IgD-negative memory B cell (primary cell): ENCODE measurements around the gene SEC14L5. TPM values are rescaled to one million over a fixed set of nuclear protein-coding genes. Genes with fewer than 3 reads are reported as not detected.
A peak's percentile ranks its signal among the peaks of the same experiment; 100 is the strongest.
"Not testable (repeated sequence)": the region's sequence is repeated elsewhere in the genome, so short reads cannot be mapped to it uniquely, and the experiment has no call there.

Experiments used
- H3K27ac Mint-ChIP-seq, 3 donors: one replicate each; pipeline ENCODE4 v1.8.0; 2020 to 2022; ENCODE audit warnings: mild to moderate bottlenecking in 3 of 3, mixed read lengths in 3 of 3, moderate library complexity in 1 of 3
- H3K27me3 Mint-ChIP-seq: one replicate; pipeline ENCODE4 v1.8.0; 2021; ENCODE audit warnings: mixed read lengths
- H3K36me3 Mint-ChIP-seq: one replicate; pipeline ENCODE4 v1.8.0; 2020; ENCODE audit warnings: mild to moderate bottlenecking, mixed read lengths
- H3K4me1 Mint-ChIP-seq, 3 donors: one replicate each; pipeline ENCODE4 v1.8.0; 2020 to 2022; ENCODE audit warnings: mixed read lengths in 3 of 3, mild to moderate bottlenecking in 1 of 3
- H3K4me3 Mint-ChIP-seq, 4 donors: one replicate each; pipeline ENCODE4 v1.8.0; 2020 to 2022; ENCODE audit warnings: mild to moderate bottlenecking in 4 of 4, mixed read lengths in 4 of 4, moderate library complexity in 3 of 4
- H3K9me3 Mint-ChIP-seq, 3 donors: one replicate each; pipeline ENCODE4 v1.8.0; 2020 to 2021; ENCODE audit warnings: mixed read lengths in 3 of 3, mild to moderate bottlenecking in 1 of 3
- polyA plus RNA-seq: library from polyadenylated mRNA; unstranded; fragments of 300-500 nt; fragmentation: Illumina TruSeq; gene quantifications from one replicate; pipeline ENCODE4 v1.2.3, GENCODE V29; 2021

Gene SEC14L5
- polyA plus RNA-seq, 1 donor from 2014 or later: 0.03 TPM

DNA sequence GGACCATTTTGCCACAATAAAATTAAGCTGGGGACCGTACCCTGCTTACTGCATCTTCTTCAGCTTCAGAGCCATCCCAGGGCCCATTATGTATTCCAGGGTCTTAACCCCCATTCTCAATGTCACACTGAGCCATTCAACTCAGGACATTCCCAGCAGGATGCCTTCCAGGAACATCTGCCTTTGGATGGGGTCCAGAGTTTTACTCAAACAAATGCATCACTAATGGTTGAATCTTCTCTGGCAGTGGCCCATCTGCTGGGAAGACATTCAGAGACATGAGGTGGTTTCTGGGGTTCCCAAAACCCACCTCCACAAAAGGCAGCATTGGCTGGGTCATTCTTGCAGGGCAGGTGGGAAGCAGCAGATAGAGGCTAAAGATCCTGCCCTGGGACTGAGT lies 3.4 kb upstream of the SEC14L5 start:
- Mint-ChIP-seq H3K27me3 (peaks cover 33% of the 10 kb centered on the region), H3K27ac (peak overlapping the region in 1 of 3 donors; percentile 40)

DNA sequence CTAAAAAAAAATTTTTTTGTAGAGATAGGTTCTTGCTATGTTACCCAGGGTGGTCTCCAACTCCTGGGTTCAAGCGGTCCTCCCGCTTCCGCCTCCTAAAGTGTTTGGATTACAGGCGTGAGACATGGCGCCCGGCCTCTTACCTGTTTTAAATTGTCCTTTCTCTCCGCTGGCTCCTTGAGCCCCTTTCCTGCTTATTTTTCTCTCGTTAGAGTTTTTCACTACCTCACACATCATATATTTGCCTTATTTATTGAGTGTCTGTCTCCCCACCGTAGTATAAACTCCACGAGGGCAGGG lies 760 bp upstream of the SEC14L5 start:
- peak overlapping the region in 2 of 3 donors; percentile 53 to 78 for H3K27ac Mint-ChIP-seq
- peaks cover 43% of the 10 kb centered on the region for H3K27me3 Mint-ChIP-seq
- H3K4me3 Mint-ChIP-seq: peak overlapping the region; percentile 50 to 70 (median 66)
- no peaks in the 10 kb centered on the region for H3K36me3 Mint-ChIP-seq
- H3K4me1 Mint-ChIP-seq: peaks cover 4 to 9% (median 5%) of the 10 kb centered on the region in 3 donors
- no peaks in the 10 kb centered on the region for H3K9me3 Mint-ChIP-seq

More for the DNA sequence above, 3.4 kb upstream of the SEC14L5 start:
- Mint-ChIP-seq H3K36me3 (no peaks in the 10 kb centered on the region), H3K4me3 (no peak overlapping the region), H3K4me1 (peaks cover 4 to 9% (median 5%) of the 10 kb centered on the region in 3 donors), H3K9me3 (no peaks in the 10 kb centered on the region)

DNA sequence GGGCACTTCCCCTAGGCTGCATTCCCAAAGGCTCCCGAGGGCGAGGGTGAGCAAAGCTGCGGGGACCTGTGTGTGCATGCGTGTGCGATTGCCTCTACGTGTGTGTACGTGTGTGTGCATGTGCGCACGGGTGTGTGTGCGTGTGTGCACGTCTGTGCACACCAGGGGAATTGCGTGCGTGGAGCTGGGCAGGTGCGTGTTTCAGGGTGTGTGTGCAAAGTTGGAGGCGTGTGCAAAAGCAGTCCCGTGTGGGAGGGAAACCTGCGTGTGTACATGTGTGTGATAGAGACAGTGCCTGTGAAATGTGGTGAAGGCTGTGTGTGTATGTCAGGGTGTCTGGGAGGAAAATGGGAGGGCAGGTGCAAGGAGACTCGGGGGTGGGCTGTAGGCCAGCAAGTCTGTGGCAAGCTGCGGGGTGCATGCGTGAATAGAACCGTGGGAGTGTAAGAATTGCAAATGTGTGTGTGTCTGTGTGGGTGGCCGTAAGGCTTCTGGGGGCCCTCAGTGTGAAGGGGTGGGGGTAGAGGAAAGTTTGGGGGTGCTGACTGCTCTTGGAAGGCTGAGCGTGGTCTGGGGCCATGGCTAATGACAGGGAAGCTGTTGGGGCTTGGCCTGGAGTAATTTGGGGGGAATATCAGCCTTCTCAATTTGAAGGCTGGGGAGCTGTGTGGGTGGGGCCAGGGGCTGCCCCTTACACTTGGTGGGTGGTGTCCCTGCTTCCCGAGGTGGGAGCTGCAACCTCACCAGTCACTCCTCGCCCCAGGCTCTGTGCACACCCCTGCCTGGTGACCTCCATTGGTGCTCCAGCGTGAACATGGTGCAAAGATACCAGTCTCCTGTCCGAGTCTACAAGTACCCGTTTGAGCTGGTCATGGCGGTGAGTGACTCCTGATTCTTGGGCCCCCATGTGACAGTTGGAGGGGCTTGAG lies 644 bp downstream of the SEC14L5 start:
- H3K4me1 Mint-ChIP-seq: peaks cover 4 to 9% (median 5%) of the 10 kb centered on the region in 3 donors
- H3K9me3 Mint-ChIP-seq: no peaks in the 10 kb centered on the region
- H3K27me3 Mint-ChIP-seq: peaks cover 45% of the 10 kb centered on the region
- H3K36me3 Mint-ChIP-seq: no peaks in the 10 kb centered on the region
- no peak overlapping the region for H3K27ac Mint-ChIP-seq
- H3K4me3 Mint-ChIP-seq: peak overlapping the region in 2 of 4 donors; percentile 52 to 82

DNA sequence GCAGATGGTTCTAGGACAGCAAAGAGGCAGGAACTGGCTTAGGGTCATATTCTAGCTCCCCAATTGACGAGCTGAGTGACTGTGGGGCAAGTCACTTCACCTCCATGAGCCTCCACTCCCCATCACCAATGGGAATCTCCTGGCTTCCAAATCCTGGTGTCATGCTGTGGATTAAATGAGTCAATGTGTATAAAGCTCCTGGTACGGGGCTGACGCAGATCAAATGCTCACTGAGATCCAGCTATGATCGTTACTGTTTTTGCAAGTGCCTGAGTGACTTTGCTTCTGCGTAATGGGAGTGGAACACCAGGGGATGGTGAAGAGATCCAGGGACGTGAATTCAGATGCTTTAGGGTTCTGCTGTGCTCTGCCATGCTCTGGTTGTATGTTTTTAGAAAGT lies 2.4 kb downstream of the SEC14L5 start:
- no peak overlapping the region for H3K4me3 Mint-ChIP-seq
- H3K9me3 Mint-ChIP-seq: no peaks in the 10 kb centered on the region
- peaks cover 4 to 9% (median 5%) of the 10 kb centered on the region in 3 donors for H3K4me1 Mint-ChIP-seq
- H3K27me3 Mint-ChIP-seq: peaks cover 38% of the 10 kb centered on the region
- no peak overlapping the region for H3K27ac Mint-ChIP-seq
- H3K36me3 Mint-ChIP-seq: no peaks in the 10 kb centered on the region

- H3K4me3 Mint-ChIP-seq: no peak overlapping the region
- no peaks in the 10 kb centered on the region for H3K9me3 Mint-ChIP-seq
- peaks cover 2 to 5% (median 4%) of the 10 kb centered on the region in 3 donors for H3K4me1 Mint-ChIP-seq
- H3K36me3 Mint-ChIP-seq: no peaks in the 10 kb centered on the region
- peaks cover 28% of the 10 kb centered on the region for H3K27me3 Mint-ChIP-seq
- H3K27ac Mint-ChIP-seq: no peak overlapping the region
These were observed 4.6 kb downstream of the SEC14L5 start for GRCh38 chr16:4962716-4963115.

DNA sequence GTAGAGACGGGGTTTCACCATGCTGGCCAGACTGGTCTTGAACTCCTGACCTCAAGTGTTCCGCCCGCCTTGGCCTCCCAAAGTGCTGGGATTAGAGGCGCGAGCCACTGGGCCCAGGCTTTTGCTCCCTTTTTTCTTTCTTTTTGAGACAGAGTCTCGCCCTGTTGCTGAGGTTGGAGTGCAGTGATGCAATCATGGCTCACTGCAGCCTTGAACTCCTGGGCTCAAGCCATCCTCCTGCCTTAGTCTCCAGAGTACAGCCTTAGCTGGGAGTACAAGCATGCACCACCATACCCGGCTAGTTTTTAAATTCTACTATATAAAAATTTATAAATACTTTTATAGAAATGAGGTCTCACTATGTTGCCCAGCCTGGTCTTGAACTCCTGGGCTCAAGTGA lies 5.4 kb downstream of the SEC14L5 start:
- not testable (repeated sequence) for H3K4me3 Mint-ChIP-seq, H3K27ac Mint-ChIP-seq, H3K36me3 Mint-ChIP-seq, H3K9me3 Mint-ChIP-seq, H3K4me1 Mint-ChIP-seq
- H3K27me3 Mint-ChIP-seq: peaks cover 26% of the 10 kb centered on the region

DNA sequence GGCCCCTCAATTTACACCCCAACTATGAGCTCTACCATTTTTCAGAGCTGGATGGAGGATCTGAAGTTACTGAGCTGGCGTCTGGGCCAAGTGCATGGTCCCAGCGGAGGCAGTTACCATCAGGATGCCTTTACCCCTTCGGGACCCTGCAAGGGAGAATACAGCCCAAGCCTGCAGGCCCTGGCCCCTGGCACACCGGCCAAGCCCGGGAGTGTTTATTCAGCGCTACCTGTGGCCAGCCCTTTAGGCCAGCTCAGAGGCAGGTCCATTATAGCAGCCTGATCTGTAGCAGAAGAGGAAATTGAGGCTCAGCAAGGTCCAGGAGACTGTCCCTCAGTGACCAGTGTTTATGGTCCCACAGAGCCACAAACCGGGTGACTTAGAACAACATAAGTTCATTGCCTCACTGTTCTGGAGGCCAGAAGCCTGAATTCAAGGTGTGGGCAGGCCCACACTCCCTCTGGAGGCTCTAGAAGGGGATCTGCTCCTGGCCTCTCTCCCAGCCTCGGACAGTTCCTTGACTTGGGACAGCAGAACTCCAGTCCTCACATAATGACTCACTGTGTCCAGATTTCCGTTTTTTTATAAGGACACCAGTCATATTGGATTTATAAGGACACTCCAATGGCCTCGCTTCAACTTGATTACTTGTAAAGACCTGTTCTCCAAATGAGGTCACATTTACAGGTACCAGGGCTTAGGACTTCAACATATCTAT lies 8.8 kb downstream of the SEC14L5 start:
- H3K9me3 Mint-ChIP-seq: no peaks in the 10 kb centered on the region
- H3K4me3 Mint-ChIP-seq: no peak overlapping the region
- peaks cover 11% of the 10 kb centered on the region for H3K27me3 Mint-ChIP-seq
- no peak overlapping the region for H3K27ac Mint-ChIP-seq
- H3K4me1 Mint-ChIP-seq: no peaks in the 10 kb centered on the region
- H3K36me3 Mint-ChIP-seq: no peaks in the 10 kb centered on the region

DNA sequence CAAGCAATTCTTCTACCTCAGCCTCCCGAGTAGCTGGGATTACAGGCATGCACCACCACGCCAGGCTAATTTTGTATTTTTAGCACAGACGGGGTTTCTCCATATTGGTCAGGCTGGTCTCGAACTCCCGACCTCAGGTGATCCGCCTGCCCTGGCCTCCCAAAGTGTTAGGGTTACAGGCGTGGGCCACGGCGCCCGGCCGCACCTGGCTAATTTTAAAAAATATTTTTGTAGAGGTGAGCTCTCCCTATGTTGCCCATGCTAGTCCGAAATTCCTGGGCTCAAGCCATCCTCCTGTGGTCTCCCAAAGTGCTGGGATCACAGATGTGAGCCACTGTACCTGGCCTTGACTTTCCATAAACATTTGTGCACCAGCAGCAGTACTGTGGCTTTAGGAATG lies 10.1 kb downstream of the SEC14L5 start:
- not testable (repeated sequence) for H3K36me3 Mint-ChIP-seq, H3K27ac Mint-ChIP-seq, H3K4me1 Mint-ChIP-seq, H3K4me3 Mint-ChIP-seq, H3K9me3 Mint-ChIP-seq
- H3K27me3 Mint-ChIP-seq: peaks cover 14% of the 10 kb centered on the region

DNA sequence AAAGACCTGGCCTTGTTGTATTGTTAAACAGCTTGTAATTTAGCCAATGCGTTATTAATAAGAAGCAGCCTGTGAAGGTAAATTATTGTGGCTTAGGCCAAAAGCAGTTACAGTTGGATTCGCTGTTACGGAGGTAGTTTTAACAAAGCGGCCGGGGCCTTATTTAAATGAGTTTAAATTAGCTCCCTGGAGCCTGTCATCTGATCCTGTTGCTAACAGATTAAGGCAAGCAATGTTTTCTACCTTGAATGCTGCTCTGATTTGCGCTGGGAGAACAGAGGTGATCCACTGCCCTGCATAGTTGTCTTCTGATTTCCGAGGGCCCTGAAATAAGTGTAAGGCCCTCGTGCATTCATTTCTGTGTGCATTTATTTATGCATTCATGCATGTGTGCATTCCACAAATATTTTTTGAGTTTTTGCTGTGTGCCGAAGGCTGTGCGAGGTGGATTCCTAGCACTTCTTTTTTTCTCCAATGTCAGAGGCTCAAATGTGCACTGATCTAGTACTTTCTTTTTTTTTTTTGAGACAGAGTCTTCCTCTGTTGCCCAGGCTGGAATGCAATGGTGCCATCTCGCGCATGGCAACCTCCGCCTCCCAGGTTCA lies 10.9 kb downstream of the SEC14L5 start:
- peaks cover 14% of the 10 kb centered on the region for H3K27me3 Mint-ChIP-seq
- no peak overlapping the region for H3K4me3 Mint-ChIP-seq
- H3K36me3 Mint-ChIP-seq: no peaks in the 10 kb centered on the region
- no peak overlapping the region for H3K27ac Mint-ChIP-seq
- peaks cover 0 to 3% (median 0%) of the 10 kb centered on the region in 3 donors for H3K9me3 Mint-ChIP-seq
- H3K4me1 Mint-ChIP-seq: no peaks in the 10 kb centered on the region

DNA sequence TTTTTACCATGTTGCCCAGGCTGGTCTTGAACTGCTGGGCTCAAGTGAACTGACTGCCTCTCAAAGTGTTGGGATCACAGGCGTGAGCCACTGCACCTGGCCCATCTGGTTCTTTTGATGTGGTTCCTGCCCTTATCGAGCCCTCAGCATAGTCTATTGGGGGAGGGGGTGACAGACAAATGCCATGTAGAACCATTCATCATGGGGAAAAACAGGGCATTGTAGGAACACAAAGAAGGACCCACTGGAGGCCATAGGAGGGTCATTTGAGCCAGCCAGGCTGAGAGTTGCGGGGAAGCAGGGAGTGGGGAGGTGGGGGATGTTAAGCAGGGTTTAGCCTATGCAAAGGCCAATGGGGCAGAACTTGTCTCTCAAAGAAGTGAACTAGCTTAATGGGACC lies 11.9 kb downstream of the SEC14L5 start:
- Mint-ChIP-seq H3K4me1 (no peaks in the 10 kb centered on the region), H3K9me3 (peaks cover 0 to 3% (median 0%) of the 10 kb centered on the region in 3 donors), H3K36me3 (no peaks in the 10 kb centered on the region), H3K27ac (no peak overlapping the region), H3K27me3 (peaks cover 14% of the 10 kb centered on the region), H3K4me3 (no peak overlapping the region)

- Mint-ChIP-seq H3K27ac (no peak overlapping the region), H3K4me3 (no peak overlapping the region), H3K27me3 (peaks cover 14% of the 10 kb centered on the region), H3K9me3 (peaks cover 0 to 3% (median 0%) of the 10 kb centered on the region in 3 donors), H3K4me1 (peaks cover 7 to 11% (median 10%) of the 10 kb centered on the region in 3 donors), H3K36me3 (no peaks in the 10 kb centered on the region)
These were observed 14.9 kb downstream of the SEC14L5 start for GRCh38 chr16:4972938-4973587.

DNA sequence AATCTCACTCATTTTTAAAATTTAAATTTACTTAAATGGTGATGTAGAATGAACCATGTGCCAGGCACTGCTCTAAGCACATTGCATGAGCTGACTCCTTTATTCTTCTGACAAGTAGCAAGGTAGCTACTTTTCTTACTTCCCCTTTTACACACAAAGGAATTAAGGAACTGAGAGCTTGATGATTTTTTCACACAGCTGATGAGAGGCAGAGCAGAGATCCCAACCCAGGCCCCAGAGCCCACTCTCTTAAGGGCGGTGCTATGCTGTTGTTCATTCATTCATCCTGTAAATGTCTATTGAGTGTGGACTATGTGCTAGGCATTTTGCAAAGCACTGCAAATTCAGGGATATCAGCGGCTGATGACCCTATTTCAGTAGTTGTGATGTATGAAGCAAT lies 17.9 kb downstream of the SEC14L5 start:
- peaks cover 7 to 11% (median 10%) of the 10 kb centered on the region in 3 donors for H3K4me1 Mint-ChIP-seq
- no peaks in the 10 kb centered on the region for H3K36me3 Mint-ChIP-seq
- peaks cover 0 to 3% (median 3%) of the 10 kb centered on the region in 3 donors for H3K9me3 Mint-ChIP-seq
- H3K27ac Mint-ChIP-seq: no peak overlapping the region
- peak overlapping the region in 1 of 4 donors; percentile 69 for H3K4me3 Mint-ChIP-seq
- peaks cover 8% of the 10 kb centered on the region for H3K27me3 Mint-ChIP-seq

DNA sequence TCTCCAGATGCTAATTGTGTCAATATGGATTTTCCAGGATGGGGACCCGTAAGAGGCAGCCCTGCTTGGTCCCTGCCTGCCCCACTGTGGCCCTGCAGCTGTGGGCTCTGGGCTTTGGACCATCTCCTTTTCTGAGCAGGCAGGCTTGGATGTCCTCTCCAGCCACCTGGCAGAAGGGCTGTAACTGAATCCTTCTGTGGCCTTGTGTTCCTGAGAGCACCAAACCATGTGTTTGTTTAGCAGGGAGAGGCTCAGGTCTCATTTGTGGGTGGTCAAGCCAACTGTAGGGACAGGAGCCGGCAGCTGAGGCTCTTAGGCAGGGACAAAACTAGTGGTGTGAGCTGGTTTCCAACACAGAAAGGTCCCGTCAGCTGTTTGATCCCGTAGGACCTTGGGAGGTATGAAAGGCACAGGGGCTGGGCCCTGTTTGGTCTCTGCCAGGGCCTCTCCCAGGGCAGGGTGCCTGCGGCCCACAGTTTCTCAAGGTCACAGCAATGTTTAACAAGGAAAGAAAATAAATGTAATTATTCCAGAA lies 18.5 kb downstream of the SEC14L5 start:
- Mint-ChIP-seq H3K27ac (no peak overlapping the region), H3K4me3 (no peak overlapping the region), H3K27me3 (peaks cover 8% of the 10 kb centered on the region), H3K9me3 (peaks cover 0 to 3% (median 3%) of the 10 kb centered on the region in 3 donors), H3K4me1 (peaks cover 7 to 11% (median 10%) of the 10 kb centered on the region in 3 donors), H3K36me3 (no peaks in the 10 kb centered on the region)

GRCh38 chr16:4979164-4979563 lies 21.0 kb downstream of the SEC14L5 start:
- Mint-ChIP-seq H3K9me3 (peaks cover 0 to 5% (median 0%) of the 10 kb centered on the region in 3 donors), H3K27ac (no peak overlapping the region), H3K27me3 (peaks cover 3% of the 10 kb centered on the region), H3K36me3 (no peaks in the 10 kb centered on the region), H3K4me1 (peaks cover 7 to 11% (median 10%) of the 10 kb centered on the region in 3 donors), H3K4me3 (no peak overlapping the region)
